HCT116 (cell line): ENCODE measurements around the gene FBXO47. TPM values are rescaled to one million over a fixed set of nuclear protein-coding genes. Genes with fewer than 3 reads are reported as not detected.

Experiments used
- ATAC-seq: fragments of 200-7000 bp; cut with Tn5 transposase; 2 replicates; pipeline ENCODE4 v1.9.1; 2020; ENCODE audit warnings: mild to moderate bottlenecking, moderate library complexity
- BruUV-seq: library from RNA; stranded (reverse); fragments of 400-500 nt; replicated peaks from 2 replicates; lab custom pipeline; 2021; lab: Mats Ljungman, UMichigan
- CTCF ChIA-PET: fragments of 300-600 bp; sonication (Branson Sonifier 250); formaldehyde crosslinking; loops from one replicate; lab custom pipeline; 2021; ENCODE audit warnings: antibody characterized with exemption; lab: Charles Lee
- POLR2A ChIA-PET: fragments of 300-600, 350-600 bp; sonication (Branson Sonifier 250); formaldehyde crosslinking; loops from one replicate; lab custom pipeline; 2021; ENCODE audit warnings: antibody characterized with exemption; lab: Charles Lee
- RAD21 ChIA-PET, 2 experiments: fragments of 300-600 bp; sonication (Branson Sonifier 250); formaldehyde crosslinking; loops; one replicate each; lab custom pipeline; 2023; ENCODE audit warnings: low total read pairs in 2 of 2; ENCODE audit not compliant: uncharacterized antibody in 2 of 2, unreplicated experiment in 2 of 2, low non-redundant PET in 1 of 2; lab: Charles Lee
- DNase-seq: peaks from one replicate; pipeline ENCODE4 v3.0.0-alpha.2; 2010; ENCODE audit warnings: low read depth, low spot score
- H2AFZ ChIP-seq: fragments of 200-600 bp; shearing (Covaris generic), sonication (generic); 2 replicates; pipeline ENCODE4 v1.6.1; 2017; ENCODE audit warnings: low read depth, mixed run types, mixed read lengths, antibody characterized with exemption, low read length; ENCODE audit not compliant: poor library complexity, severe bottlenecking
- H3K27ac ChIP-seq: 2 replicates; pipeline ENCODE4 v1.5.1; 2012; ENCODE audit warnings: low read depth, low read length
- H3K27me3 ChIP-seq: fragments of 200-600 bp; sonication (generic); 2 replicates; pipeline ENCODE4 v1.6.1; 2016; ENCODE audit warnings: mixed run types, low read length, mixed read lengths; ENCODE audit not compliant: insufficient read depth
- H3K36me3 ChIP-seq, 2 experiments: fragments of 200-500 bp in 1 of 2; fragments of 200-600 bp in 1 of 2; sonication (Bioruptor generic) in 1 of 2; sonication (generic) in 1 of 2; 2 replicates each; pipeline versions ENCODE4 v1.5.1 to v1.6.1; 2014 to 2016; ENCODE audit warnings: low read length in 2 of 2, inconsistent platforms in 1 of 2, mixed read lengths in 1 of 2, mixed run types in 1 of 2; ENCODE audit not compliant: insufficient read depth in 2 of 2, control insufficient read depth in 1 of 2
- H3K4me1 ChIP-seq, 2 experiments: fragments of 200-600 bp in 1 of 2; sonication (generic) in 1 of 2; 2 replicates each; pipeline versions ENCODE4 v1.5.1 to v1.6.1; 2012 to 2017; ENCODE audit warnings: low read length in 2 of 2, inconsistent platforms in 1 of 2, mild to moderate bottlenecking in 1 of 2, mixed read lengths in 1 of 2, mixed run types in 1 of 2, moderate library complexity in 1 of 2; ENCODE audit not compliant: insufficient read depth in 2 of 2, control insufficient read depth in 1 of 2
- H3K4me2 ChIP-seq: fragments of 200-600 bp; sonication (generic); 2 replicates; pipeline ENCODE4 v1.6.1; 2017; ENCODE audit warnings: mixed run types, low read length, mixed read lengths
- H3K4me3 ChIP-seq, 2 experiments: fragments of 200-600 bp in 1 of 2; sonication (generic) in 1 of 2; replicated peaks in 1 of 2; 2 replicates each; pipeline ENCODE4 v1.5.1; 2011 to 2016; ENCODE audit warnings: low read length in 2 of 2, control low read depth in 1 of 2, low read depth in 1 of 2, mild to moderate bottlenecking in 1 of 2, mixed read lengths in 1 of 2, mixed run types in 1 of 2
- H3K79me2 ChIP-seq: fragments of 200-600 bp; sonication (generic); 2 replicates; pipeline ENCODE4 v1.6.1; 2017; ENCODE audit warnings: mild to moderate bottlenecking, mixed run types, low read length, moderate library complexity, mixed read lengths; ENCODE audit not compliant: insufficient read depth
- H3K9ac ChIP-seq: fragments of 200-600 bp; sonication (generic); 2 replicates; pipeline ENCODE4 v1.6.1; 2016; ENCODE audit warnings: low read length, mixed read lengths
- H3K9me2 ChIP-seq: fragments of 200-600 bp; sonication (generic), shearing (Covaris generic); 2 replicates; pipeline ENCODE4 v1.6.1; 2017; ENCODE audit warnings: mixed run types, mild to moderate bottlenecking, moderate library complexity; ENCODE audit not compliant: insufficient read depth
- H3K9me3 ChIP-seq, 2 experiments: fragments of 200-500 bp in 1 of 2; fragments of 200-600 bp in 1 of 2; sonication (Bioruptor generic) in 1 of 2; sonication (generic) in 1 of 2; 2 replicates each; pipeline ENCODE4 v1.6.1; 2014 to 2017; ENCODE audit warnings: low read length in 2 of 2, mixed read lengths in 2 of 2, inconsistent platforms in 1 of 2, low read depth in 1 of 2, mild to moderate bottlenecking in 1 of 2, mixed run types in 1 of 2, moderate library complexity in 1 of 2; ENCODE audit not compliant: control insufficient read depth in 1 of 2, insufficient read depth in 1 of 2
- H4K20me1 ChIP-seq: fragments of 200-600 bp; sonication (generic), shearing (Covaris generic); 2 replicates; pipeline ENCODE4 v1.6.1; 2017; ENCODE audit warnings: mixed run types, mild to moderate bottlenecking, moderate library complexity; ENCODE audit not compliant: insufficient read depth
- CBX3 ChIP-seq: IDR thresholded peaks from 2 replicates; pipeline ENCODE4 v1.6.1; 2012; ENCODE audit warnings: low read depth
- CEBPB ChIP-seq: IDR thresholded peaks from 2 replicates; pipeline ENCODE4 v1.6.1; 2012; ENCODE audit warnings: low read depth
- EGR1 ChIP-seq: IDR thresholded peaks from 2 replicates; pipeline ENCODE4 v1.6.1; 2012; ENCODE audit warnings: low read depth
- ELF1 ChIP-seq: IDR thresholded peaks from 2 replicates; pipeline ENCODE4 v1.6.1; 2012; ENCODE audit warnings: low read depth, borderline replicate concordance
- POLR2A ChIP-seq: IDR thresholded peaks from 2 replicates; pipeline ENCODE4 v1.7.0; 2011; ENCODE audit warnings: borderline replicate concordance; ENCODE audit not compliant: insufficient read depth, insufficient read length; ENCODE audit errors: extremely low read depth
- POLR2AphosphoS5 ChIP-seq: IDR thresholded peaks from 2 replicates; pipeline ENCODE4 v1.6.1; 2011; ENCODE audit warnings: mild to moderate bottlenecking, low read depth, low read length, moderate library complexity
- SIN3A ChIP-seq: IDR thresholded peaks from 2 replicates; pipeline ENCODE4 v1.6.1; 2012; ENCODE audit warnings: low read depth
- TCF7L2 ChIP-seq: IDR thresholded peaks from 2 replicates; pipeline ENCODE4 v1.7.0; 2011; ENCODE audit warnings: borderline replicate concordance, inconsistent platforms; ENCODE audit not compliant: insufficient read depth, insufficient read length; ENCODE audit errors: extremely low read depth
- YY1 ChIP-seq: IDR thresholded peaks from 2 replicates; pipeline ENCODE4 v1.6.1; 2011; ENCODE audit warnings: low read length, low read depth, moderate library complexity, mild to moderate bottlenecking; ENCODE audit not compliant: insufficient replicate concordance; ENCODE audit errors: extremely low read depth
- ZFX ChIP-seq: fragments of 450-650 bp; IDR thresholded peaks from 2 replicates; pipeline ENCODE4 v1.6.1; 2017
- intact Hi-C: fragments of 100-400 bp; cut with micrococcal nuclease; formaldehyde crosslinking; loops from 2 replicates; pipeline ENCODE4 v1.10.0; 2022
- total RNA-seq: library from RNA; stranded (reverse); gene quantifications from one replicate; pipeline ENCODE4 v1.2.1, GENCODE V29; 2021; ENCODE audit not compliant: unreplicated experiment
- TF ChIP-seq, protein P1 (sequence below): IDR thresholded peaks from 2 replicates; pipeline ENCODE4 v1.6.1; 2012
- TF ChIP-seq, protein P2 (sequence below): IDR thresholded peaks from 2 replicates; pipeline ENCODE4 v1.6.1; 2011; ENCODE audit warnings: mild to moderate bottlenecking, low read length, moderate library complexity; ENCODE audit not compliant: insufficient replicate concordance; ENCODE audit errors: extremely low read depth
- TF ChIP-seq, protein P3 (sequence below): IDR thresholded peaks from 2 replicates; pipeline ENCODE4 v1.6.1; 2012; ENCODE audit warnings: low read depth
- TF ChIP-seq, protein P4 (sequence below), 3 experiments: fragments of 200-600 bp in 1 of 3; sonication (generic) in 1 of 3; IDR thresholded peaks in 2 of 3; conservative IDR thresholded peaks in 1 of 3; 2 replicates each; pipeline ENCODE4 v1.5.1; 2012 to 2017; ENCODE audit warnings: low read depth in 2 of 3, low read length in 2 of 3, antibody characterized with exemption in 1 of 3, borderline replicate concordance in 1 of 3, control low read depth in 1 of 3, mild to moderate bottlenecking in 1 of 3, mixed read lengths in 1 of 3, mixed run types in 1 of 3, moderate library complexity in 1 of 3; ENCODE audit not compliant: insufficient read depth in 1 of 3

The FBXO47 gene
- total RNA-seq, 1 experiment from 2014 or later, result not detected

DNA sequence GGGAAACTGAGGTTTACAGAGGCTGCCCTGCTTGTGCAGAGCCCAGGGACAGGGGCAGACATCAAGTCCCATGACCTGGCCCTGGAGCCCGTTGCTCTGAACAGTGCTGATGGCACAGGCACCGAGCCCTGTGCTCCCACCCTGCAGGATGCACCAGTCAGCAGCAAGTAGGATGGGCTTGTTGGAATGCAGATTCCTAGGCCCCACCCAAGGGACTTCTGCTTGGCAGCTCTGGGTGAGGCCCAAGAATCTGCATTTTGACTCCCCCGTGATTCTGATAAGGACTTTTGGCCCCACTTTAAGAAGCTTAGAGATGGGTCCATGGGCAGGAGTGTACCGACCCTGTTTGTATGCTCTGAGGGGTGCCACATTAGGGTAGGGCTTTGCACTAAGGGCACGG, 74.1 kb downstream of the FBXO47 start:
- no peak overlapping the region for H2AFZ ChIP-seq
- peaks cover 19 to 41% of the 10 kb centered on the region in 2 experiments; a peak in 3 of 4 replicates for H3K36me3 ChIP-seq
- peaks cover 21% of the 10 kb centered on the region for H3K79me2 ChIP-seq
- no peak overlapping the region for H3K27ac ChIP-seq
- ChIA-PET POLR2A (no interaction called here), RAD21 (no interaction called here), CTCF (no interaction called here)
- TF ChIP-seq, protein P1, sequence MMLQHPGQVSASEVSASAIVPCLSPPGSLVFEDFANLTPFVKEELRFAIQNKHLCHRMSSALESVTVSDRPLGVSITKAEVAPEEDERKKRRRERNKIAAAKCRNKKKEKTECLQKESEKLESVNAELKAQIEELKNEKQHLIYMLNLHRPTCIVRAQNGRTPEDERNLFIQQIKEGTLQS, result no peak
- TF ChIP-seq YY1, result no peak
- no peak for TF ChIP-seq POLR2A
- no peak for TF ChIP-seq ELF1
- TF ChIP-seq TCF7L2, result no peak
- no peak for TF ChIP-seq CEBPB
- TF ChIP-seq, protein P2, sequence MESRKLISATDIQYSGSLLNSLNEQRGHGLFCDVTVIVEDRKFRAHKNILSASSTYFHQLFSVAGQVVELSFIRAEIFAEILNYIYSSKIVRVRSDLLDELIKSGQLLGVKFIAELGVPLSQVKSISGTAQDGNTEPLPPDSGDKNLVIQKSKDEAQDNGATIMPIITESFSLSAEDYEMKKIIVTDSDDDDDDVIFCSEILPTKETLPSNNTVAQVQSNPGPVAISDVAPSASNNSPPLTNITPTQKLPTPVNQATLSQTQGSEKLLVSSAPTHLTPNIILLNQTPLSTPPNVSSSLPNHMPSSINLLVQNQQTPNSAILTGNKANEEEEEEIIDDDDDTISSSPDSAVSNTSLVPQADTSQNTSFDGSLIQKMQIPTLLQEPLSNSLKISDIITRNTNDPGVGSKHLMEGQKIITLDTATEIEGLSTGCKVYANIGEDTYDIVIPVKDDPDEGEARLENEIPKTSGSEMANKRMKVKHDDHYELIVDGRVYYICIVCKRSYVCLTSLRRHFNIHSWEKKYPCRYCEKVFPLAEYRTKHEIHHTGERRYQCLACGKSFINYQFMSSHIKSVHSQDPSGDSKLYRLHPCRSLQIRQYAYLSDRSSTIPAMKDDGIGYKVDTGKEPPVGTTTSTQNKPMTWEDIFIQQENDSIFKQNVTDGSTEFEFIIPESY, result no peak
- H3K27me3 ChIP-seq, result no peaks in the 10 kb centered on the region
- no peak overlapping the region for H3K4me2 ChIP-seq
- no peak overlapping the region for H3K4me3 ChIP-seq
- H3K9ac ChIP-seq, result no peak overlapping the region
- BruUV-seq, result no TSS peak
- H4K20me1 ChIP-seq, result no peaks in the 10 kb centered on the region
- intact Hi-C loops, result no loop called here
- no peak for DNase-seq
- no peaks in the 10 kb centered on the region for H3K4me1 ChIP-seq
- H3K9me3 ChIP-seq, result no peaks in the 10 kb centered on the region
- no peaks in the 10 kb centered on the region for H3K9me2 ChIP-seq
- no peak for ATAC-seq

DNA sequence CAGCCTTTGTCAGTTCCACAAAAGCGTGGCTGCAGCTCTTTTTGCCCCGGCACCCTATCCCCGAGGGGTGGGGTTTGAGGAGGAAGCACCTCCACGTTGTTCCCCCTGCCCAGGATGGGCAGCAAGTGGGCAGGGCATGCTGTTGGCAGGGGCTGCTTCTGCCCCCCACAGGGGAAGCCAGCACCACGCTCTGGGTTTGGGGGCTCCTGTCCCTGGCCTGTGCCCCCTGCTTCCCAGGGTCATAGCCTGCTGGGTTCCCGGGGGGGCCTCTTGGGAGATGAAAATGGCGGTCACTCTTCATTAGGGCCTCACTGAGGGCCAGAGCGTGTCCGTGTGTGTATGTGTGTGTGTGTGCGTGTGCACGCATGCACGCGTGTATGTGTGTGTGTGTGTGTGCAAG, 74.6 kb downstream of the FBXO47 start:
- no peaks in the 10 kb centered on the region for H3K9me2 ChIP-seq
- peaks cover 17 to 41% of the 10 kb centered on the region in 2 experiments; a peak in 3 of 4 replicates for H3K36me3 ChIP-seq
- no peak overlapping the region for H3K4me2 ChIP-seq
- no peak for ATAC-seq
- no peaks in the 10 kb centered on the region for H4K20me1 ChIP-seq
- H3K4me3 ChIP-seq, result no peak overlapping the region
- no peaks in the 10 kb centered on the region for H3K9me3 ChIP-seq
- ChIA-PET RAD21 (no interaction called here), CTCF (no interaction called here), POLR2A (no interaction called here)
- H3K4me1 ChIP-seq, result no peaks in the 10 kb centered on the region
- H2AFZ ChIP-seq, result no peak overlapping the region
- no TSS peak for BruUV-seq
- H3K27me3 ChIP-seq, result no peaks in the 10 kb centered on the region
- no peak overlapping the region for H3K9ac ChIP-seq
- H3K27ac ChIP-seq, result no peak overlapping the region
- H3K79me2 ChIP-seq, result peaks cover 26% of the 10 kb centered on the region
- intact Hi-C loops, result no loop called here
- DNase-seq, result no peak
- TF ChIP-seq EGR1, result no peak
- no peak for TF ChIP-seq POLR2AphosphoS5
- no peak for TF ChIP-seq CBX3
- TF ChIP-seq, protein P3, sequence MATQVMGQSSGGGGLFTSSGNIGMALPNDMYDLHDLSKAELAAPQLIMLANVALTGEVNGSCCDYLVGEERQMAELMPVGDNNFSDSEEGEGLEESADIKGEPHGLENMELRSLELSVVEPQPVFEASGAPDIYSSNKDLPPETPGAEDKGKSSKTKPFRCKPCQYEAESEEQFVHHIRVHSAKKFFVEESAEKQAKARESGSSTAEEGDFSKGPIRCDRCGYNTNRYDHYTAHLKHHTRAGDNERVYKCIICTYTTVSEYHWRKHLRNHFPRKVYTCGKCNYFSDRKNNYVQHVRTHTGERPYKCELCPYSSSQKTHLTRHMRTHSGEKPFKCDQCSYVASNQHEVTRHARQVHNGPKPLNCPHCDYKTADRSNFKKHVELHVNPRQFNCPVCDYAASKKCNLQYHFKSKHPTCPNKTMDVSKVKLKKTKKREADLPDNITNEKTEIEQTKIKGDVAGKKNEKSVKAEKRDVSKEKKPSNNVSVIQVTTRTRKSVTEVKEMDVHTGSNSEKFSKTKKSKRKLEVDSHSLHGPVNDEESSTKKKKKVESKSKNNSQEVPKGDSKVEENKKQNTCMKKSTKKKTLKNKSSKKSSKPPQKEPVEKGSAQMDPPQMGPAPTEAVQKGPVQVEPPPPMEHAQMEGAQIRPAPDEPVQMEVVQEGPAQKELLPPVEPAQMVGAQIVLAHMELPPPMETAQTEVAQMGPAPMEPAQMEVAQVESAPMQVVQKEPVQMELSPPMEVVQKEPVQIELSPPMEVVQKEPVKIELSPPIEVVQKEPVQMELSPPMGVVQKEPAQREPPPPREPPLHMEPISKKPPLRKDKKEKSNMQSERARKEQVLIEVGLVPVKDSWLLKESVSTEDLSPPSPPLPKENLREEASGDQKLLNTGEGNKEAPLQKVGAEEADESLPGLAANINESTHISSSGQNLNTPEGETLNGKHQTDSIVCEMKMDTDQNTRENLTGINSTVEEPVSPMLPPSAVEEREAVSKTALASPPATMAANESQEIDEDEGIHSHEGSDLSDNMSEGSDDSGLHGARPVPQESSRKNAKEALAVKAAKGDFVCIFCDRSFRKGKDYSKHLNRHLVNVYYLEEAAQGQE, result no peak
- TF ChIP-seq CEBPB, result no peak
- TF ChIP-seq, protein P4, sequence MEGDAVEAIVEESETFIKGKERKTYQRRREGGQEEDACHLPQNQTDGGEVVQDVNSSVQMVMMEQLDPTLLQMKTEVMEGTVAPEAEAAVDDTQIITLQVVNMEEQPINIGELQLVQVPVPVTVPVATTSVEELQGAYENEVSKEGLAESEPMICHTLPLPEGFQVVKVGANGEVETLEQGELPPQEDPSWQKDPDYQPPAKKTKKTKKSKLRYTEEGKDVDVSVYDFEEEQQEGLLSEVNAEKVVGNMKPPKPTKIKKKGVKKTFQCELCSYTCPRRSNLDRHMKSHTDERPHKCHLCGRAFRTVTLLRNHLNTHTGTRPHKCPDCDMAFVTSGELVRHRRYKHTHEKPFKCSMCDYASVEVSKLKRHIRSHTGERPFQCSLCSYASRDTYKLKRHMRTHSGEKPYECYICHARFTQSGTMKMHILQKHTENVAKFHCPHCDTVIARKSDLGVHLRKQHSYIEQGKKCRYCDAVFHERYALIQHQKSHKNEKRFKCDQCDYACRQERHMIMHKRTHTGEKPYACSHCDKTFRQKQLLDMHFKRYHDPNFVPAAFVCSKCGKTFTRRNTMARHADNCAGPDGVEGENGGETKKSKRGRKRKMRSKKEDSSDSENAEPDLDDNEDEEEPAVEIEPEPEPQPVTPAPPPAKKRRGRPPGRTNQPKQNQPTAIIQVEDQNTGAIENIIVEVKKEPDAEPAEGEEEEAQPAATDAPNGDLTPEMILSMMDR (IDR thresholded peaks at IDR 0.05 in 2 of 3, conservative IDR thresholded peaks at IDR 0.05 in 1 of 3; ENCODE audit: borderline replicate concordance in 1 of 3, insufficient read depth in 1 of 3, low read depth in 2 of 3, low read length in 2 of 3), result no peak
- TF ChIP-seq SIN3A, result no peak
- TF ChIP-seq ZFX, result no peak
